ENCODE results near the gene OTOGL. TPM values are rescaled to one million over a fixed set of nuclear protein-coding genes. Genes with fewer than 3 reads are reported as not detected.

Gene OTOGL
- total RNA-seq, 2 donors from 2014 or later: 0.14 to 0.81 TPM

DNA sequence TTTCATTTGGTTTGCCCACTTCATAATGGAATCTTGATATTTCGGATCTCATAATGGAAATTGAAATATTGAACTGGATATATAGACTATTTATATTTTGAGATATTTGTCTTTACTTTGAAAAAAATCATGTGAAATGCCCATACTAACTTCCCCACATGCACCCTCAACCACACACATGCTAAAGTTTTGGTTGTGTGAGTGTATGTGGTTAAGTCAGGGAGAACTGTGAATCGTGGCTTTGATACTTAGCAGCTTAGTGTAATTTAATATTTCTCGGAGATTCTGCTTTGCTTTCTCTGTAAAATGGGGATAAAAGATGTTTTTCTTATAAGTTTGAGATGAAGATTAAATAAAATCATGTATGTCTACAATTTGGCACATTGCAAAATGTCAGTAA is 162.1 kb downstream of the OTOGL start:
- H3K36me3 ChIP-seq: no peaks in the 10 kb centered on the region
- H3K4me3 ChIP-seq: no peak overlapping the region
- no peaks in the 10 kb centered on the region for H3K9me3 ChIP-seq
- DNase-seq (ENCODE audit: low spot score) (no peak), ATAC-seq (ENCODE audit: insufficient number of reproducible peaks, low FRiP score, low read depth) (no peak)
- no peaks in the 10 kb centered on the region for H3K4me1 ChIP-seq (ENCODE audit: control insufficient read depth in 1 of 2, low read depth in 2 of 2)
- TF ChIP-seq, protein P1, sequence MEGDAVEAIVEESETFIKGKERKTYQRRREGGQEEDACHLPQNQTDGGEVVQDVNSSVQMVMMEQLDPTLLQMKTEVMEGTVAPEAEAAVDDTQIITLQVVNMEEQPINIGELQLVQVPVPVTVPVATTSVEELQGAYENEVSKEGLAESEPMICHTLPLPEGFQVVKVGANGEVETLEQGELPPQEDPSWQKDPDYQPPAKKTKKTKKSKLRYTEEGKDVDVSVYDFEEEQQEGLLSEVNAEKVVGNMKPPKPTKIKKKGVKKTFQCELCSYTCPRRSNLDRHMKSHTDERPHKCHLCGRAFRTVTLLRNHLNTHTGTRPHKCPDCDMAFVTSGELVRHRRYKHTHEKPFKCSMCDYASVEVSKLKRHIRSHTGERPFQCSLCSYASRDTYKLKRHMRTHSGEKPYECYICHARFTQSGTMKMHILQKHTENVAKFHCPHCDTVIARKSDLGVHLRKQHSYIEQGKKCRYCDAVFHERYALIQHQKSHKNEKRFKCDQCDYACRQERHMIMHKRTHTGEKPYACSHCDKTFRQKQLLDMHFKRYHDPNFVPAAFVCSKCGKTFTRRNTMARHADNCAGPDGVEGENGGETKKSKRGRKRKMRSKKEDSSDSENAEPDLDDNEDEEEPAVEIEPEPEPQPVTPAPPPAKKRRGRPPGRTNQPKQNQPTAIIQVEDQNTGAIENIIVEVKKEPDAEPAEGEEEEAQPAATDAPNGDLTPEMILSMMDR (IDR thresholded peaks at IDR 0.05): no peak
- no peaks in the 10 kb centered on the region for H3K27me3 ChIP-seq (replicated peaks; ENCODE audit: insufficient read depth)
- no peak overlapping the region for H3K27ac ChIP-seq

- no peak overlapping the region for H3K27ac ChIP-seq
- no peaks in the 10 kb centered on the region for H3K27me3 ChIP-seq (replicated peaks; ENCODE audit: insufficient read depth)
- no peak overlapping the region for H3K4me3 ChIP-seq
- H3K4me1 ChIP-seq (ENCODE audit: control insufficient read depth in 1 of 2, low read depth in 2 of 2): no peaks in the 10 kb centered on the region
- no peaks in the 10 kb centered on the region for H3K9me3 ChIP-seq
- TF ChIP-seq, protein P1 (IDR thresholded peaks at IDR 0.05): no peak
- no peaks in the 10 kb centered on the region for H3K36me3 ChIP-seq
- DNase-seq (ENCODE audit: low spot score) (no peak), ATAC-seq (ENCODE audit: insufficient number of reproducible peaks, low FRiP score, low read depth) (no peak)
These were observed 163.0 kb downstream of the OTOGL start for GRCh38 chr12:80262346-80262745.

- ATAC-seq (ENCODE audit: insufficient number of reproducible peaks, low FRiP score, low read depth) (no peak), DNase-seq (ENCODE audit: low spot score) (no peak)
- Histone ChIP-seq H3K9me3 (no peaks in the 10 kb centered on the region), H3K36me3 (no peaks in the 10 kb centered on the region), H3K27me3 (replicated peaks; ENCODE audit: insufficient read depth) (no peaks in the 10 kb centered on the region), H3K27ac (no peak overlapping the region), H3K4me1 (ENCODE audit: control insufficient read depth in 1 of 2, low read depth in 2 of 2) (no peaks in the 10 kb centered on the region), H3K4me3 (no peak overlapping the region)
- TF ChIP-seq, protein P1 (IDR thresholded peaks at IDR 0.05): no peak
These were observed 163.4 kb downstream of the OTOGL start for GRCh38 chr12:80262771-80263170.

GRCh38 chr12:80264386-80264785 is 165.0 kb downstream of the OTOGL start:
- peaks cover 4 to 6% of the 10 kb centered on the region in 2 donors for H3K4me1 ChIP-seq (ENCODE audit: control insufficient read depth in 1 of 2, low read depth in 2 of 2)
- DNase-seq (ENCODE audit: low spot score): no peak
- no peak for ATAC-seq (ENCODE audit: insufficient number of reproducible peaks, low FRiP score, low read depth)
- no peaks in the 10 kb centered on the region for H3K9me3 ChIP-seq
- H3K27me3 ChIP-seq (replicated peaks; ENCODE audit: insufficient read depth): no peaks in the 10 kb centered on the region
- no peak overlapping the region for H3K4me3 ChIP-seq
- TF ChIP-seq, protein P1 (IDR thresholded peaks at IDR 0.05): no peak
- H3K36me3 ChIP-seq: no peaks in the 10 kb centered on the region
- no peak overlapping the region for H3K27ac ChIP-seq

DNA sequence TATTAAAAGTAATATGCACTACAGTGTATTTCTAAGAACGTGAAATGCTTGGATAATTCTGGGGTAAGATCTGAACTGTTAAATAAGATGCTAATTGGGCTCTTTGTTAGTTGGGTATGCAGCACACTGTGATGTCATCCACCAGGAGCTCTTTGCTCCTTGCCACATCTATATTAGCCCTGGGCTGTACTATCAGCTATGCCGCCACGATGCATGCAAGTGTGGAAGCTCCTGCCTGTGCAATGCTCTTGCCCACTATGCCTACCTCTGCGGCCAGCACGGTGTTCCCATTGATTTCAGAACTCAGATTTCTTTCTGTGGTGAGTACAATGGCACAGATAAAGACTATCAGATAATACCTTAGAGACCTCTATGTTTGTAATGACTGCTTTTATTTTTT is 165.6 kb downstream of the OTOGL start:
- ATAC-seq (ENCODE audit: insufficient number of reproducible peaks, low FRiP score, low read depth): no peak
- Histone ChIP-seq H3K4me1 (ENCODE audit: control insufficient read depth in 1 of 2, low read depth in 2 of 2) (peaks cover 5 to 11% of the 10 kb centered on the region in 2 donors), H3K36me3 (no peaks in the 10 kb centered on the region), H3K27ac (no peak overlapping the region), H3K9me3 (no peaks in the 10 kb centered on the region), H3K4me3 (no peak overlapping the region), H3K27me3 (replicated peaks; ENCODE audit: insufficient read depth) (no peaks in the 10 kb centered on the region)
- TF ChIP-seq, protein P1 (IDR thresholded peaks at IDR 0.05): no peak
- no peak for DNase-seq (ENCODE audit: low spot score)

Data from thoracic aorta (tissue), 2 donors.